K562 (cell line): Measurements from ENCODE around the gene DCAF10. TPM values are rescaled to one million over a fixed set of nuclear protein-coding genes. Genes with fewer than 3 reads are reported as not detected.

ENCODE experiments used
- ATF3 ChIP-seq, 2 experiments: fragments of 450-650 bp in 1 of 2; sonication (generic) in 1 of 2; formaldehyde crosslinking in 1 of 2; IDR thresholded peaks in 1 of 2; conservative IDR thresholded peaks in 1 of 2; 2 replicates each; pipeline versions ENCODE4 v1.6.1 to v1.8.1; 2016 to 2023; ENCODE audit warnings: mild to moderate bottlenecking in 2 of 2, moderate library complexity in 2 of 2, inconsistent platforms in 1 of 2, missing genetic modification reagents in 1 of 2
- BCOR ChIP-seq: fragments of 450-650 bp; IDR thresholded peaks from 2 replicates; pipeline ENCODE4 v1.6.1; 2016
- FOXP4 ChIP-seq: sonication (generic); formaldehyde crosslinking; IDR thresholded peaks from 2 replicates; pipeline ENCODE4 v1.8.0; 2022; ENCODE audit warnings: mild to moderate bottlenecking, missing genetic modification reagents, borderline replicate concordance
- MAZ ChIP-seq, 2 experiments: fragments of 450-650 bp in 1 of 2; sonication (generic) in 1 of 2; formaldehyde crosslinking; IDR thresholded peaks in 1 of 2; conservative IDR thresholded peaks in 1 of 2; 2 replicates each; pipeline versions ENCODE4 v1.4.0 to v1.5.0; 2020; ENCODE audit warnings: mild to moderate bottlenecking in 1 of 2, missing genetic modification reagents in 1 of 2
- RBM25 ChIP-seq: fragments of 200-400 bp; formaldehyde crosslinking; IDR thresholded peaks from 2 replicates; pipeline ENCODE4 v1.6.1; 2018; ENCODE audit warnings: low read length, low read depth, moderate library complexity; ENCODE audit not compliant: severe bottlenecking
- ZNF318 ChIP-seq, 2 experiments: fragments of 450-650 bp; IDR thresholded peaks; 2 replicates each; pipeline ENCODE4 v1.6.1; 2016; ENCODE audit warnings: mild to moderate bottlenecking in 2 of 2, borderline replicate concordance in 1 of 2, low read depth in 1 of 2, moderate library complexity in 1 of 2
- polyA plus RNA-seq, 8 experiments: library from polyadenylated mRNA; depleted of rRNA in 4 of 8; stranded (reverse) in 5 of 8; unstranded in 3 of 8; fragments of >200 nt; fragmentation: Nextera tagmentation in 2 of 8; fragmentation: Illumina TruSeq in 1 of 8; extraction: Ambion mirVana in 2 of 8; extraction: Trizol in 1 of 8; gene quantifications; 2 replicates each; pipeline versions ENCODE4 v1.2.1 to v1.2.3, GENCODE V29; 2011 to 2014; ENCODE audit warnings: inconsistent platforms in 1 of 8, missing spikeins in 1 of 8
- total RNA-seq, 7 experiments: library from RNA; depleted of rRNA in 6 of 7; stranded (reverse); fragments of >200 nt in 6 of 7; fragmentation: Illumina TruSeq in 2 of 7; extraction: Trizol in 2 of 7; gene quantifications; 2 replicates each; pipeline versions ENCODE4 v1.2.1 to v1.2.3, GENCODE V29; 2011 to 2021; ENCODE audit warnings: low replicate concordance in 1 of 7

The DCAF10 gene
- total and polyA plus RNA-seq, 9 of the 15 experiments (the other 6 are each of a cell fraction or from before 2014, with no cell fraction given), result 6.8 to 40.1 (median 16.9) TPM

GRCh38 chr9:37812773-37813379 is 12.3 kb downstream of the DCAF10 start (continued):
- TF ChIP-seq ZNF318 (IDR thresholded peaks at IDR 0.05; ENCODE audit: borderline replicate concordance in 1 of 2, low read depth in 1 of 2) (no peak), RBM25 (peak; percentile 67), MAZ (CRISPR knock-in tag; conservative IDR thresholded peaks at IDR 0.05 in 1 of 2, IDR thresholded peaks at IDR 0.05 in 1 of 2) (no peak), FOXP4 (no peak), BCOR (peak; percentile 46; the same call in 1 of the 2 replicates), ATF3 (IDR thresholded peaks at IDR 0.05) (peak; percentile 64), ATF3 (CRISPR knock-in tag; conservative IDR thresholded peaks at IDR 0.05) (no peak)
